Liver (tissue), 3 donors: Measurements from ENCODE around the gene RGS3.

Source experiments
- ATF3 ChIP-seq: IDR thresholded peaks from 2 replicates; pipeline ENCODE4 v1.6.1; 2016; ENCODE audit warnings: antibody characterized with exemption
- CTCF ChIP-seq: fragments of 150-350 bp; IDR thresholded peaks from 2 replicates; pipeline ENCODE4 v1.5.1; 2017; ENCODE audit warnings: improper control_type of control experiment, low read depth, low read length; ENCODE audit not compliant: missing input control
- FOXA2 ChIP-seq: IDR thresholded peaks from 2 replicates; pipeline ENCODE4 v1.6.1; 2016; ENCODE audit warnings: antibody characterized with exemption
- JUND ChIP-seq, 2 donors: IDR thresholded peaks; 2 replicates each; pipeline ENCODE4 v1.6.1; 2016; ENCODE audit warnings: antibody characterized with exemption in 2 of 2
- MAX ChIP-seq: IDR thresholded peaks from 2 replicates; pipeline ENCODE4 v1.6.1; 2016; ENCODE audit warnings: antibody characterized with exemption
- RAD21 ChIP-seq, 2 donors: IDR thresholded peaks; 2 replicates each; pipeline ENCODE4 v1.6.1; 2016; ENCODE audit warnings: antibody characterized with exemption in 2 of 2, mild to moderate bottlenecking in 2 of 2
- REST ChIP-seq: IDR thresholded peaks from 2 replicates; pipeline ENCODE4 v1.6.1; 2016; ENCODE audit warnings: antibody characterized with exemption, mild to moderate bottlenecking
- TAF1 ChIP-seq: conservative IDR thresholded peaks from 2 replicates; pipeline ENCODE4 v1.6.1; 2016; ENCODE audit warnings: antibody characterized with exemption, mild to moderate bottlenecking
- donor health status: healthy.
- donor health status: healthy.

- TF ChIP-seq RAD21 (IDR thresholded peaks at IDR 0.05): no peak
- no peak for TF ChIP-seq CTCF
- no peak for TF ChIP-seq TAF1
- no peak for TF ChIP-seq FOXA2
- no peak for TF ChIP-seq JUND (IDR thresholded peaks at IDR 0.05)
- no peak for TF ChIP-seq REST
- no peak for TF ChIP-seq ATF3
- no peak for TF ChIP-seq MAX
These were observed 20.2 kb downstream of the RGS3 start for GRCh38 chr9:113483676-113484257.
